GM20000 (cell line): Measurements from ENCODE around the gene NAV2.
"Not testable (repeated sequence)": the region's sequence is repeated elsewhere in the genome, so short reads cannot be mapped to it uniquely, and the experiment has no call there.

ENCODE experiments used
- DNase-seq: peaks from one replicate; pipeline ENCODE4 v3.0.0; 2012; ENCODE audit warnings: low spot score
- CTCF ChIP-seq: IDR thresholded peaks from 2 replicates; pipeline ENCODE4 v1.5.1; 2012; ENCODE audit warnings: mild to moderate bottlenecking, control low read depth; ENCODE audit errors: extremely low read depth, missing control alignments

The NAV2 gene

DNA sequence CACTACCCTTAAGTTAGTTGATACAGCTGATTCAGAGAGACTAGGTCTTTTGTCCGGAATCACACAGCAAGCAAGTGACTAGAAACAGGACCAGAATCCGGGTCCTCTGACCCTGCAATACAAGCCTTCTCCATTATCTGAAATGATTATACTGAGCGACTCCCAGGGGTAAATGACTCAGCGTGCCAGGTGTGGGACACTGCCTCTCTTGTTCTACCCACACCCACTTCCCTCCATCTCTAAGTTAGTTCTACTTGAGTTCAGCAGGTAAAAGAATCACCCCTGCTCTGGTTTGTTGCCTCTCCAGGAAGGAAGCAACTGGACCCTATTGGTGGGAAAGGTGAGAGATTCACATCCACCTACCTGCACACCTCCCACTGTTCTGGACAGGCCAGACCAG lies 290.7 kb downstream of the NAV2 start:
- no peak for DNase-seq
- no peak for TF ChIP-seq CTCF

DNA sequence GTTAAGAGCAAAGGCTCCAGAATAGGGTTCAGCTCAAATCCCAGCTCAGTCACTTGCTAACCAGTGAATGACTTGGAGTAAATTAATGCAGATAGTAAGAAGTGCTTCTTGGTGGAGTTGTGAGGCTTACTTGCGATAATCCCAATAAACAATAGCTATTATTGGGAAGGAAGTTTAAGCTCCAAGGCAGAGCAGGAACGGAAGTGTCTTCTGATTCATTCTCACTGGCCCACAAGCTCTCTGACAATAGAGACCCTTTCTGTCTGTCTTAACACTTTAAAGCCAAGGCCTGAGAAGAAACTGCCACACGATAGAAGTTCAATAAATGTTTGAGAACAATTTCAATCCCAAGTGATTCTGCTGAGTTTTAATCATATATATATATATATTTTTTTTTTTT lies 292.2 kb downstream of the NAV2 start:
- no peak for TF ChIP-seq CTCF
- DNase-seq: no peak

GRCh38 chr11:20005747-20006146 lies 293.1 kb downstream of the NAV2 start:
- no peak for TF ChIP-seq CTCF
- DNase-seq: no peak

DNA sequence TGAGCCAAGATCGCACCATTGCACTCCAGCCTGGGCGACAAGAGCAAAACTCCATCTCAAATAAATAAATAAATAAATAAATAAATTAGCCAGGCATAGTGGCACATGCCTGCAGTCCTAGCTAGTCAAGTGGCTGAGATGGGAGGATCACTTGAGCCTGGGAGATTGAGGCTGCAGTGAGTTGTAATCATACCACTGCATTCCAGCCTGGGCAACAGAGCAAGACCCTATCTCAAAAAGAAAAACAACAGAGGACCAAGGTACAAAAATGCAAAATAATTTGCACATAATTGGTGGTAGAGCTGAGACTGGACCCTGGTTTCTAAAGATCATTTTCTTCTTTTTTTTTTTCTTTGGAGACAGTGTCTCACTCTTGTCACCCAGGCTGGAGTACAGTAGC lies 294.0 kb downstream of the NAV2 start:
- not testable (repeated sequence) for DNase-seq

GRCh38 chr11:20007386-20007785 lies 294.7 kb downstream of the NAV2 start:
- no peak for DNase-seq
- TF ChIP-seq CTCF: no peak

- DNase-seq: no peak
Observed at GRCh38 chr11:20008190-20008870, 295.7 kb downstream of the NAV2 start.

DNA sequence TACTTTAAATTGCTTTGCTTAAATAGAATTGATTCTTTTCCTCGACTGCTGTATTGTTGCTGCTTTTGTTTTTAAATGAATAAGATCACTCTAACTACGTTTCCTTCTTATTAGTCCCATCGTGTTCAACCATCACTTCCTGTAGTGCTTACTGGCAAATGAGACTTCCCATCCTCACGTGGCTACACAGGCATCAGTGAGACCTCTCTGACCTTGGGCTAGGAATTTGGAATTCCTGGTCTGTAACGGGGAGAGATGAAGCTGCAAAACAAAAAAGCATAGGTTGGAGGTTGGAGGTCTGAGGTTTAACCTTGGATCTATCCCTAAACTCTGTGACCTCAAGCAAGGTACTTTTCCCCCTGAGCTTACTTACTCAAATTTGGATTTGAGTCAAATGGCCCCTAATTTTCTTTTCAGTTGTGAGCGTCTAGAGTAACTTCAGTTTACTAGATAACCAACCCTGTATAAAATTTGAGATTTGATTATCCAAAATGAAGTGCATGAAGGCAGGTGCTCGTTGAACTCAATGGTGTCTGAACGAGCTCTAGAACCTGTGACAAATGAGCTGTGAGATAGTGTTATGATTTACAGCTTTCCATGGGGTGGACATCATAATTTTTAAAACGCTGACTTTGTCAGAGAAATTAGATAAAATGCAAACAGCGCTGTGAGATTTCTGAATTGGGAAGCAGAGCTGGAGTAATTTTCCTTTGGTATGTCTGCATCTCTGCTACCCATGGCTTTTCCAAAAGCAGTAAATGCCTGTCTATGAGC lies 296.4 kb downstream of the NAV2 start:
- no peak for TF ChIP-seq CTCF
- DNase-seq: no peak

More at GRCh38 chr11:20008190-20008870, 295.7 kb downstream of the NAV2 start:
- TF ChIP-seq CTCF: no peak
